ENCODE results near the gene ZNF185.

ZNF185 gene

GRCh38 chrX:152897222-152898131 lies at the start of gene ZNF185:
Gene ZNF185, plus strand, starts transcription at chrX:152898067. Its CDS starts 16,423 bp downstream, at chrX:152914490.
- DNase-seq: peak; percentile 10

GRCh38 chrX:152850465-152850864 lies 47.4 kb upstream of the ZNF185 start:
- no peak for DNase-seq

GRCh38 chrX:152853986-152854385 lies 43.9 kb upstream of the ZNF185 start:
- DNase-seq: no peak

- DNase-seq: no peak
These were observed 36.8 kb upstream of the ZNF185 start for GRCh38 chrX:152861116-152861515.

- no peak for DNase-seq
These were observed 36.0 kb upstream of the ZNF185 start for GRCh38 chrX:152861826-152862225.

- no peak for DNase-seq
These were observed 32.5 kb upstream of the ZNF185 start for GRCh38 chrX:152865232-152865920.

- DNase-seq: no peak
These were observed 31.5 kb upstream of the ZNF185 start for GRCh38 chrX:152866386-152866785.

GRCh38 chrX:152869972-152870371 lies 27.9 kb upstream of the ZNF185 start:
- DNase-seq: no peak

- no peak for DNase-seq
These were observed 26.6 kb upstream of the ZNF185 start for GRCh38 chrX:152871260-152871659.

GRCh38 chrX:152872522-152872921 lies 25.3 kb upstream of the ZNF185 start:
- no peak for DNase-seq

- DNase-seq: no peak
These were observed 24.5 kb upstream of the ZNF185 start for GRCh38 chrX:152873361-152873760.

- DNase-seq: no peak
These were observed 20.7 kb upstream of the ZNF185 start for GRCh38 chrX:152876931-152877840.

GRCh38 chrX:152878976-152879755 lies 18.7 kb upstream of the ZNF185 start:
- DNase-seq: no peak

GRCh38 chrX:152881289-152881688 lies 16.6 kb upstream of the ZNF185 start:
- no peak for DNase-seq

GRCh38 chrX:152884171-152884570 lies 13.7 kb upstream of the ZNF185 start:
- no peak for DNase-seq

GRCh38 chrX:152886716-152887115 lies 11.2 kb upstream of the ZNF185 start:
- no peak for DNase-seq

- DNase-seq: no peak
These were observed 5.4 kb upstream of the ZNF185 start for GRCh38 chrX:152892499-152892898.

GRCh38 chrX:152892999-152893891 lies 4.6 kb upstream of the ZNF185 start:
- no peak for DNase-seq

GRCh38 chrX:152893980-152894610 lies 3.8 kb upstream of the ZNF185 start:
- DNase-seq: no peak

- no peak for DNase-seq
These were observed 2.7 kb upstream of the ZNF185 start for GRCh38 chrX:152895121-152895520.
